Measurements from ENCODE around the gene TSSK3.

Gene TSSK3

GRCh38 chr1:32362474-32363313, at the start of gene TSSK3, which contains the start of gene FAM229A:
Gene TSSK3 (plus strand): TSS chr1:32362539. CDS start chr1:32362702, 163 bp downstream.
Gene FAM229A (minus strand): TSS chr1:32362485. CDS start chr1:32362091, 394 bp downstream.
- DNase-seq: no peak

GRCh38 chr1:32316903-32317277, 45.4 kb upstream of the TSSK3 start:
- DNase-seq: no peak

- DNase-seq: no peak
Measured at GRCh38 chr1:32318127-32318869, 44.0 kb upstream of the TSSK3 start.

- no peak for DNase-seq
Measured at GRCh38 chr1:32321712-32322291, 40.5 kb upstream of the TSSK3 start.

- no peak for DNase-seq
Measured at GRCh38 chr1:32327204-32327603, 35.1 kb upstream of the TSSK3 start.

GRCh38 chr1:32329931-32330466, 32.3 kb upstream of the TSSK3 start:
- no peak for DNase-seq

GRCh38 chr1:32330558-32331151, 31.7 kb upstream of the TSSK3 start:
- no peak for DNase-seq

- no peak for DNase-seq
Measured at GRCh38 chr1:32331549-32331948, 30.8 kb upstream of the TSSK3 start.

GRCh38 chr1:32332290-32333079, 29.9 kb upstream of the TSSK3 start:
- DNase-seq: no peak

GRCh38 chr1:32333251-32333963, 28.9 kb upstream of the TSSK3 start:
- no peak for DNase-seq

- no peak for DNase-seq
Measured at GRCh38 chr1:32334274-32334861, 28.0 kb upstream of the TSSK3 start.

GRCh38 chr1:32334864-32335534, 27.3 kb upstream of the TSSK3 start:
- peak in 1 of 2 donors; percentile 31 for DNase-seq

GRCh38 chr1:32335535-32335789, 26.9 kb upstream of the TSSK3 start:
- no peak for DNase-seq

- peak in 1 of 2 donors; percentile 67 for DNase-seq
Measured at GRCh38 chr1:32335790-32336590, 26.3 kb upstream of the TSSK3 start, which contains the start of gene MARCKSL1. Gene MARCKSL1 (minus strand): TSS chr1:32336233. CDS start chr1:32336033, 200 bp downstream.

GRCh38 chr1:32336591-32336932, 25.8 kb upstream of the TSSK3 start:
- DNase-seq: no peak

- peak; percentile 64 to 79 for DNase-seq
Measured at GRCh38 chr1:32336963-32337675, 25.2 kb upstream of the TSSK3 start.

GRCh38 chr1:32337855-32338636, 24.3 kb upstream of the TSSK3 start:
- DNase-seq: peak; percentile 40 to 70

GRCh38 chr1:32338637-32339145, 23.6 kb upstream of the TSSK3 start:
- DNase-seq: no peak

All from bone marrow (tissue), 2 donors.